ENCODE results near the gene CEBPG. TPM values are rescaled to one million over a fixed set of nuclear protein-coding genes. Genes with fewer than 3 reads are reported as not detected.

CEBPG gene
- total RNA-seq, 1 donor from 2014 or later, result 31.9 TPM

- DNase-seq, result no peak
Measured at GRCh38 chr19:33395561-33396550, 22.3 kb downstream of the CEBPG start.

GRCh38 chr19:33396701-33397535 lies 23.4 kb downstream of the CEBPG start:
- no peak for DNase-seq

DNA sequence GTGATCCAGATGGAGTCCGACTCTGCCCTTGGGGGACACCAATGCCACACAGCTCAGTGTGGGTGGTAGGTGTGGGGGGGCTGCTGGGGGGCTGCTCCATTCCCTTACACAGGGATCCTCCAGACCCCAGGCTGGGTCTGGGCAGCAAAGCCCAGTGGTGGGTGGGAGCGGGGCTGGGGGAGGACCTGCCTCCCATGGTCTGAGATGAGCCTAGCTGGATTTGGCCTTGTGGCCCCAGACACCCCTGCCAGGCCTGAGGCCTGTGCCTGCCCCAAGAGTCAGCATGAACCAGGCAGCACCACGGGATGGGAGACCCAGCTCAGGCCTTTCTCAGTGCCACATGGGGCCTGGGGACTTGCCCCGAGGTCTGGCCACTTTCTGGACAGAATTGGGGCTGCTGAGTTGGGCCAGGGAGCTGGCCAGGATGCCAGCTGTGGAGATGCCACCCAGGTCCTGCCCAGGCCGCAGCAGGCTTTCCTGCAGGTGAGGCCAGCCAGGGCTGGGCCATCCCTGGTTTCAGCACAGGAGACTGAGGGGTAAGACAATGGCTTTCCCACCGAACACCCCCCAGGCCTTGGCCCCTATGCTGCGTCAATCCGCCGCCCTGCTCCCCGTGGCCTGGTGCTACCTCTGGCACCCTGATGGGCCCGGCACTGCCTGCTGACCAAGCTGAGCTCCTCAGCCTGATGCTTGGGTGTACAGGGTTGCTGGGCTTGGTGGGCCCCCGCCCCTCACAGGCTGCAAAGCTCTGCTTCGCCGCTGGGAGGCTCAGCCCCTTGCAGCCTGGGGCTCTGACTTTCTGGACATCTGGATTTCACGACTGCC lies 24.2 kb downstream of the CEBPG start:
- no peak for DNase-seq

GRCh38 chr19:33398361-33399060 lies 25.0 kb downstream of the CEBPG start:
- DNase-seq, result no peak

DNA sequence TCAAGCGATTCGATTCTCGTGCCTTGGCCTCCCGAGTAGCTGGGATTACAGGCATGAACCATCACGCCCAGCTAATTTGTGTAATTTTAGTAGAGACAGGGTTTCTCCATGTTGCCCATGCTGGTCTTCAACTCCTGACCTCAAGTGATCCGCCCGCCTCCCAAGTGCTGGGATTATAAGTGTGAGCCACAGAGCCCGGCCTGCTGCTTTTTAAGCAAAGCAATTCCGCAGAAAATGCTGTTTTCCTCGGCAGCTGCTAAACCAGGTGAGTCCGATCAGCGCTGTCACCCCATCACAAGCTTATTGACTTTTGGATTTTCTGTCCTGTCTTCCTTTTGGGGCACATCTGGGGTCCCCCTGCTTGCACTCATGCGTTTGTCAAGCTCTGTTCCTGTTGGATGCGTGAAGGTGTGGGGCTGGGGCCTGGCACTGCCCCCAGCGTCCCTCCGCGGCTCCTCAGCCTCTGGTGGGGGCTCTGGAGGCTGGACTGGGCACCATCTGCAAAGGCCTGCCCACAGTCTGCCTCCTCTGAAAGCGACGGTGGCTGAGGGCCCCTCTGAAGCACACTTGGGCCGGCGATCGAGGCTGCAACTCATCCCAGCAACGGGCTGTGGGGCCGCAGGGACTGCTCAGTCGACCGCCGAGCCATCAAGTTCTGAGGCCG lies 25.7 kb downstream of the CEBPG start:
- DNase-seq, result no peak

DNA sequence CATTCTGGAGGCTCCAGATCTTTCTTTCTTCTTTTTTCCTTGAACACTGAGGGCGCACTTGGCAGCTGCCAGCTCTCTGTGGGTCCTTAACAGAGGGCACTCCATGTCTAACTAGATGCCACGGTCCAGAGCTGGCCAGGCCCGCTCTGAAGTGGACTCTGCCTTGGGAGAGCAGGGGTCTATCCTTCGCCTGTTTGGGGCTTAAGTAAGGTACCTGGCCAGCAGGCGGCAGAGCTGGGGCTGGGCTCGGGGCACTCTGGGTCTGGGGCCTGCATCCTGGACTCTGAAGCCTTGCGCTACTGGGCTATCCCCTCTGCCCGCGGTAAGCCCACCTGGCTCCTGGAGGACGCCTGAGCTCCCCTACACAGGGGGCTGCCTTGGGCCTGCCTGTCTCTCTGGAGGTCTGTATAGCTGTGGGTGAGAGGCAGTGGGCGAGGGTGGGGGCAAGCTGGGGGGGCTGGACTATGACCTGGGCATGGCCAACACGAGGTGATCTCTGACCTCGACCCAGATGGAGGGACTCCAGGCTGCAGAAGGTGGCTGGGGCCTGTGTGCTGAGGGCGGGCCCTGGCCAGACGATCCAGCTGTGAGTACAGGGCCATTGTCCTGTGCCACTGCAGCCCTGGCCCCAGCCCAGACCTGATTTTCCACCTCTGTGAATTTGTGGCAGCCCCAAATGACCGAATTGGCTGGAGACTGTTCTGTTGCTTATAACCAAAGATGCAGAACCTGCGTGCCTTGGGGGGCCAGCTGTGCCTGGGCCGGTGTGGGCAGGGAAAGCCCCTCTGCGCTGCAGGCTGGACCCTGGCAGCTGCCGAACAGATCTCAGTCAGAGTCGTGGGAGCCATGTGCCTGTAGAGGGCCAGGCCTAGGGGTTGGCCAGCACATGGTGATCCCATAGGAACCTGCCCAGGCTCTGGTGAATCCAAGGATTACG lies 26.5 kb downstream of the CEBPG start:
- DNase-seq, result no peak

DNA sequence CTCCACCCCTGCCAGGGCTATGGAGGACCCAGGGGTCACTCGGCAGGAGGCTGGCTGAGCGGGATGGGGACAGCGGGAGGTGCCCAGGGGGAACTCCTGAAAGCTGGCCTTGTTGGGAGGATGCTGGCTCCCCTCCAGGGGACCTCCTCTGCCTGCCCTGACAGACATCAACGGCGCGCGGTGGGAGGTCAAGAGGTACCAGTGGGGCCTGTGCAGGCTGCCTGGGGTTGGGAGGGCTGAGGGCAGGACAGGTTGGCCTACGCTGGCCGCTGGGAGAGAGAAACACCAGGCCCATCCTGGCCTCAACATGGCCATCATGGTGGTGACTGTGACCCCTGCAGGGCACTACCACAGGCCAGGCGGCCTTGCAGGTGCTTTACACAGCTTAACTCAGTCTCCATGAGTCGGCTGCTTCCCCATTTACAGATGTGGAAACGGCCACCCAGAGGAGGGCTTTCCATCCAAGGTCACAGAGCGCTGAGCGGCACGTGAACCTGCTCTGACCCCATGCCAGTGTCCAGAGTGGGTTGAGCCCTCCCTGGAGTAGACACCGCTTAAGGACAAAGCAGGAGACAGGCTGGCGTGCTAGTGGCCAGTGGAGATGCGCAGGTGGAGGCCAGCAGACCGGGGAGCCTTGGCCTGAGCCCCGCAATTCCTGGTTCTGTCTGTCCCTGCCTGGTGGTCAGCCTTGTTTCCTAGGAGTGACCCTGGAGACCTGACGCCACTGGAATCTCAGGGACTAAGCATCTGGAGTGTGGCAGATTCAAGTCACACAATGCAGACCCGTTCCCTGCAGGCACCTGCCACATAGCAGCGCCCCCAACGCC lies 27.6 kb downstream of the CEBPG start:
- no peak for DNase-seq

DNA sequence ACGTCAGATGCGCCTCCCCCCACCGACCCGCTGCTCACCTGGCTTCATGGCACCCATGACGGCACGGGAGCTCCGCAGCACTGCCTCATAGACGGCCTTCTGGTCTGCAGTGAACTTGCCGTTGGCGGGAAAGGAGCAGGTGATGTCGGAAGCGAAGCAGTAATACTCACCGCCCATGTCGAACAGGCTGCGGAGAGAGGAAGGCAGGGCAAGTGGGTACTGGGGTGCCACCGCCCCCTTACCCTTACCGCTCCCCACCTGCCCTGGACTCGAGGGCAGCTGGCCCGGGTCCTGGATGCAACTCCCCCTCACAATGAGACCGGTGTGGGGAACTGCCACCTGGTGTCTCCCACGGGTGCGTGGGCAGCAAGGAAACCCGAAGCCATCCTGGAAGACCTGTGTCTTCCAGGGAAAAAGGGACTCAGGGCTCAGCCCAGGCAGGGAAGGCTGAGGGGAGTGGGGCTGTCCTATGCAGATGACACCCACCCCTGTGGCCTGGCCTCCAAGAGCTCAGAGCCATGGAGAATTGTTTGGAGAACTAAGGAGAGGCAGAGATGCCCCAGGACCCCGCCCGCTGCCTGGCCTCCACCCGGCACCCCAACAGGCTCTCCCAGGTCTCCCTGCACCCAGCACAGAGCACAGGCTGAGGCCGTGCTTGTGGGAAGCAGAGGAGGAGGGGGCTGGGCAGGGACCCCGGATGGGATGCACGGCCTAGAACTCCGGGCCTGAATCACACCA lies 28.3 kb downstream of the CEBPG start:
- no peak for DNase-seq

DNA sequence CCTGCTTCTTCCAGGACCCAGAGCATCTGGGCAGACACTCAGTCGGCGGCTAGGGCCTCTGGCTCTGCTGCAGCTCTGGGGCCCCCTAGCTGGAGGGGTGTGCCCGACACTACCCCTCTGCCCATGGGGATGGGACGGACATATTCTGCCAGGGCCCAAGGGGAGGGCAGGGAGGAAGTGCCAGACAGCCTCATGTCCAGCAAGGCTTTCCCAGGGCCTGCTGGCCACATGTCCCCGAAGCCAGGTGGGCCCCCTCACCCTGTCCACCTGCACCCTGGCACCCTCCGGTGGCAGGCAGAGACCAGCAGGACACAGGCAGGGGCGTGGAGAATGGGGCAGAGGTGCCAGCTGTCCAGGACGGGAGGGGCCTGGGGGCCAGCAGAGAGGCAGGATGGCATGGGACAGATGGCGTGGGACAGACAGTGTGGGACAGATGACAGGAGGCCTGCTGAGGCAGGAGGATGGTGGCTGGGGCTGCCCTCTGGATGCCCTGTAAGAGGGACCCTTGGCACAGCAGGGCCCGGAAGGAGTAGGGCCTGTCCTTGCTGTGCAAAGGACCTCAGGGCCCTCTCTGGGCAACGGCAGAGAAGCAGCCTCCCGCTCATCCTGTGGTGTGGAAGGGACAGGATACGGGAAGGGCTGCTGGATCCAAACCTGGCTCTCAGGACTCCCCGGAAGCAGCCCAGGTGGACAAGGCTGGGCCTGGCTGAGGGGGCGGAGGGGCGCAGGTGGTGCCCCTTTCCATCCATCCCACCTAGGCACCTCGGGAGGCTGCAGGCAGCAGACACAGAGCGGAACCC lies 29.1 kb downstream of the CEBPG start:
- DNase-seq, result peak; percentile 51

DNA sequence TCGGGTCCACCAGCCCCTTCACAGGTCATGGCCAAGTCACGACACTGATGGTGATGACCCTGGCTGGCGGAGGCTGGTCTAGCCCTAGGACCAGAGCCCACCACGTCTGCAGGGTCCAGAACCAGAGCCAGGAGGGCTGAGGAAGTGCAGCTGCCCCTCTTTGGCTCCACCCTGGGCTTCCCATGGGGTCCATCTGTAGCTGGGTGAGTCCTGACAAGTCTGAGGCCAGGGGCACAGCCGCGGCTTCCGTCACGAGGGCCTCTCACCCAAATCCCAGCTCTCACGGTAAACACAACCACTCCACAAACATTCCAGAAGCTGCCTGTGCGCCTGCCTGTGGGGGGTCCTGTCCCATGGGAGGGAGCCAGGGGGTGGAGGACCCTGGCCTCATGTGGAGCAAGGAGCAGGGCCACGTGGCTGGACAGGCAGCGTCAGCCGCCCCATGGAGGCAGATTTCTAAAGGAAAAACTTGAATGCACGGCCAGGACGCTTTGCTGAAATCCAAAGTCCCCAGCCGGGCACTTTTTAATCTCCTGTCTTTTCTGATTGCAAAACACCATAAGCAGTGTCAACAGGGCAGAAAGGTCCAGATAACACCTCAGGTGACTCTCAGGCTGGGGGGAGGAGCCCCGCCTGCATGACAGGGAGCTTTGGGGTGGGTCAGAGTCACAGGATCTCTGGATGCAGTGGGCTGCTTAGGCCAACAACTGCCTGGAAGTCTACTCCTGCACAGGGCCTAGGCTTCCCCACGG lies 29.9 kb downstream of the CEBPG start:
- DNase-seq, result no peak

GRCh38 chr19:33403973-33404304 lies 30.4 kb downstream of the CEBPG start:
- no peak for DNase-seq

- DNase-seq, result peak; percentile 81
Measured at GRCh38 chr19:33404506-33405253, 31.2 kb downstream of the CEBPG start.

GRCh38 chr19:33405254-33405552 lies 31.7 kb downstream of the CEBPG start:
- DNase-seq, result peak; percentile 57

- DNase-seq, result no peak
Measured at GRCh38 chr19:33405553-33406461, 32.3 kb downstream of the CEBPG start.
